T-helper 2 cell treated with Interferon-gamma antibody and Interleukin-4, amounts not matched to agents 5 μg/mL and 100 μg/mL, for 36 hours (primary cell): ENCODE results near the gene SLC43A3.
"Not testable (repeated sequence)": the region's sequence is repeated elsewhere in the genome, so short reads cannot be mapped to it uniquely, and the experiment has no call there.

Source experiments
- DNase-seq: peaks from one replicate; pipeline ENCODE4 v3.0.0; 2021; ENCODE audit warnings: low spot score
- H3K27ac Mint-ChIP-seq: one replicate; pipeline ENCODE4 v1.8.0; 2021; ENCODE audit warnings: mild to moderate bottlenecking, mixed read lengths
- H3K27me3 Mint-ChIP-seq: one replicate; pipeline ENCODE4 v1.8.0; 2021; ENCODE audit warnings: low read depth, mixed read lengths
- H3K36me3 Mint-ChIP-seq: one replicate; pipeline ENCODE4 v1.8.0; 2021; ENCODE audit warnings: low read depth, mixed read lengths
- H3K4me1 Mint-ChIP-seq: one replicate; pipeline ENCODE4 v1.8.0; 2021; ENCODE audit warnings: low read depth, mixed read lengths
- H3K4me3 Mint-ChIP-seq: one replicate; pipeline ENCODE4 v1.8.0; 2022; ENCODE audit warnings: mild to moderate bottlenecking, moderate library complexity, mixed read lengths
- H3K9me3 Mint-ChIP-seq: one replicate; pipeline ENCODE4 v1.8.0; 2021; ENCODE audit warnings: mixed read lengths

Gene SLC43A3

GRCh38 chr11:57361926-57362325 lies 65.0 kb downstream of the SLC43A3 start:
- Mint-ChIP-seq H3K36me3 (no peaks in the 10 kb centered on the region), H3K4me3 (no peak overlapping the region), H3K27me3 (peaks cover 3% of the 10 kb centered on the region), H3K9me3 (no peaks in the 10 kb centered on the region), H3K4me1 (no peaks in the 10 kb centered on the region), H3K27ac (no peak overlapping the region)
- DNase-seq: no peak

- H3K9me3 Mint-ChIP-seq, H3K4me3 Mint-ChIP-seq, H3K27me3 Mint-ChIP-seq, H3K36me3 Mint-ChIP-seq, DNase-seq, H3K4me1 Mint-ChIP-seq, H3K27ac Mint-ChIP-seq: not testable (repeated sequence)
Observed at GRCh38 chr11:57361420-57361819, 65.5 kb downstream of the SLC43A3 start.

GRCh38 chr11:57360991-57361390 lies 65.9 kb downstream of the SLC43A3 start:
- Mint-ChIP-seq H3K27me3 (peaks cover 7% of the 10 kb centered on the region), H3K4me3 (no peak overlapping the region), H3K36me3 (no peaks in the 10 kb centered on the region), H3K9me3 (no peaks in the 10 kb centered on the region), H3K4me1 (no peaks in the 10 kb centered on the region), H3K27ac (no peak overlapping the region)
- DNase-seq: no peak

- no peaks in the 10 kb centered on the region for H3K4me1 Mint-ChIP-seq
- peaks cover 7% of the 10 kb centered on the region for H3K27me3 Mint-ChIP-seq
- H3K27ac Mint-ChIP-seq: no peak overlapping the region
- DNase-seq: no peak
- no peaks in the 10 kb centered on the region for H3K36me3 Mint-ChIP-seq
- H3K4me3 Mint-ChIP-seq: no peak overlapping the region
- no peaks in the 10 kb centered on the region for H3K9me3 Mint-ChIP-seq
Observed at GRCh38 chr11:57359896-57360690, 66.8 kb downstream of the SLC43A3 start.

GRCh38 chr11:57359396-57359795 lies 67.5 kb downstream of the SLC43A3 start:
- peaks cover 13% of the 10 kb centered on the region for H3K27me3 Mint-ChIP-seq
- no peak overlapping the region for H3K4me3 Mint-ChIP-seq
- no peaks in the 10 kb centered on the region for H3K36me3 Mint-ChIP-seq
- no peaks in the 10 kb centered on the region for H3K4me1 Mint-ChIP-seq
- no peak for DNase-seq
- H3K27ac Mint-ChIP-seq: no peak overlapping the region
- H3K9me3 Mint-ChIP-seq: no peaks in the 10 kb centered on the region

- Mint-ChIP-seq H3K36me3 (no peaks in the 10 kb centered on the region), H3K4me1 (no peaks in the 10 kb centered on the region), H3K4me3 (no peak overlapping the region), H3K27me3 (peaks cover 14% of the 10 kb centered on the region), H3K9me3 (no peaks in the 10 kb centered on the region), H3K27ac (no peak overlapping the region)
- no peak for DNase-seq
Observed at GRCh38 chr11:57358991-57359390, 67.9 kb downstream of the SLC43A3 start.

GRCh38 chr11:57358543-57358961 lies 68.4 kb downstream of the SLC43A3 start:
- no peak for DNase-seq
- Mint-ChIP-seq H3K27ac (no peak overlapping the region), H3K4me1 (no peaks in the 10 kb centered on the region), H3K36me3 (no peaks in the 10 kb centered on the region), H3K4me3 (no peak overlapping the region), H3K27me3 (peaks cover 14% of the 10 kb centered on the region), H3K9me3 (no peaks in the 10 kb centered on the region)

GRCh38 chr11:57357856-57358255 lies 69.1 kb downstream of the SLC43A3 start:
- Mint-ChIP-seq H3K36me3 (no peaks in the 10 kb centered on the region), H3K4me3 (no peak overlapping the region), H3K9me3 (no peaks in the 10 kb centered on the region), H3K27ac (no peak overlapping the region), H3K4me1 (no peaks in the 10 kb centered on the region), H3K27me3 (peaks cover 11% of the 10 kb centered on the region)
- DNase-seq: no peak

GRCh38 chr11:57357310-57357709 lies 69.6 kb downstream of the SLC43A3 start:
- peaks cover 11% of the 10 kb centered on the region for H3K27me3 Mint-ChIP-seq
- H3K27ac Mint-ChIP-seq: no peak overlapping the region
- DNase-seq: no peak
- H3K36me3 Mint-ChIP-seq: no peaks in the 10 kb centered on the region
- no peak overlapping the region for H3K4me3 Mint-ChIP-seq
- H3K4me1 Mint-ChIP-seq: no peaks in the 10 kb centered on the region
- H3K9me3 Mint-ChIP-seq: no peaks in the 10 kb centered on the region
